C4-2B (cell line): ENCODE results near the gene LBHD1.

ENCODE experiments used
- CTCF ChIP-seq: fragments of 450-650 bp; conservative IDR thresholded peaks from 2 replicates; pipeline ENCODE4 v1.5.1; 2017; ENCODE audit warnings: mild to moderate bottlenecking
- ZFX ChIP-seq: fragments of 450-650 bp; IDR thresholded peaks from 2 replicates; pipeline ENCODE4 v1.6.1; 2017

GRCh38 chr11:62647609-62648005 is 24.5 kb downstream of the LBHD1 start:
- TF ChIP-seq CTCF, result no peak
- TF ChIP-seq ZFX, result no peak
